HG02798 (cell line): ENCODE measurements around the gene GPR17.

Experiments used
- ATAC-seq: cut with Tn5 transposase; IDR thresholded peaks from one replicate; pipeline ENCODE4 v1.9.1; 2021; ENCODE audit warnings: mild to moderate bottlenecking; ENCODE audit not compliant: unreplicated experiment, poor library complexity

Gene GPR17

GRCh38 chr2:127664065-127664894 lies 18.3 kb downstream of the GPR17 start:
- ATAC-seq, result no peak

DNA sequence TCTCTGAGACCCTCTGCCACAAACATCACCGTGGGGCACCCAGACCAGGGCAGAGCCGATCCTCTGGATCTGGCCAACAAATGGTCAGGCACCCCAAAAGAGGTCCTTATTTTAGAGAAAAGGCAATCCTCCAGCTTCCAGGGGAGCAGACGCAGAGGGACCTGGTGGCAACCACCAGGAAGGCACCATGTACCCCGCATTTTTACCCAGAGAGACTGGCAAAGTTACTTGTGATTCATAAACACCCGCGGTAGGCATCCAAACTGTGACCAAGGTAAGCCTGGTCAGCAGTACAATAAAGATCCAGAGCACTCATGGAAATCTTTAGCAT lies 18.9 kb downstream of the GPR17 start:
- ATAC-seq, result no peak

- no peak for ATAC-seq
Observed at GRCh38 chr2:127665267-127665893, 19.4 kb downstream of the GPR17 start.

DNA sequence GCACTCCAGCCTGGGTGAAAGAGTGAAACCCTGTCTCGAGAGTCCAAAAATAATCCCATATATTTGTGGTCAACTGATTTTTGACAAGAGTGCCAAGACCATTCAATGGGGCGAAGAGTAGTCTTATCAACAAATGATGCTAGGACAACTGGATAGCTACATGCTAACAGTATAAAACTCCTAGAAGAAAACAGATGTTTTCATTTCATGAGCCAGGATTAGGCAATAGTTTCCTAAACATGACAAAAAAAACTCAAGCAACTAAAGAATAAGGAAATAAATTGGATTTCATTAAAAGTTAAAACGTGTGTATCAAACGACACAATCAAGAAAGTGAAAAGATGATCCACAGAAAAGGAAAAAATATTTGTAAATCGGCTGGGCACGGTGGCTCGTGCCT lies 23.1 kb downstream of the GPR17 start:
- ATAC-seq, result no peak

GRCh38 chr2:127670055-127670956 lies 24.4 kb downstream of the GPR17 start:
- no peak for ATAC-seq

GRCh38 chr2:127670957-127671290 lies 25.0 kb downstream of the GPR17 start:
- no peak for ATAC-seq

DNA sequence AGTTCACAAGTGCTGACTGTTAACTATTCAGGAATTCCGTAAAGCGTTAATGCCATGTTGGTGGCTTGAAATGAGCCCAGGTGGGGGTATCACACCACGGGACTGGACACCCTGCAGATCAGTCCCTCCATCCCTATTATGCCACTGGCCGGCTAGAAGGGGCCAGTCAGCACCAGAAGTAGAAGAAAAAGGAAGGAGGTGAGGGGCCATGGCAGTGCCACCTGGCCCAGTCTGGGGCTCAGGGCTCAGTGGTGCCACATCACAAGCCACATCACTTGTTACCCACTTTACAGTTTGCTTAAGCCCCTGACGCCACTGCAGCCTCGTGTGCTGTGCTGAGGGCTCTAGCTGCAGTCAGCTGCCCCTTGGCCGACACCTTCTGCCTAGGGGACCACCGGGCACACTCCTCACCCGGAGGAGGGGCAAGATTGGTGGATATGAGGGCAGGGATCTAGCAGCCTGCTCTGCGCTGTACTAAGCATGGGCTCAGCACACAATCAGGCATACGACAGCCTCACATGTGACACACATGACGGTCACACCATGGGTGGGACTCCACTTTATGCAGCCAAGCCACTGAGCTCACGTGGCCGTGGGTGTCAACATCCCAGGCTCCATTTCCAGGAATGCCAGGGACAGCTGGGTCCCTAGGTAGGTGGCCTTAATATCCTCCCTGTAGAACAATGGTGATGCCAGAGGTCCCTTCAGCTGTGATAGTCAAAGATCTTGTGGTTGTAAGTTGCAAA lies 25.8 kb downstream of the GPR17 start:
- ATAC-seq, result no peak

- ATAC-seq, result no peak
Observed at GRCh38 chr2:127672341-127673224, 26.6 kb downstream of the GPR17 start.

GRCh38 chr2:127673291-127674069 lies 27.5 kb downstream of the GPR17 start:
- ATAC-seq, result no peak

GRCh38 chr2:127674241-127675209 lies 28.6 kb downstream of the GPR17 start:
- no peak for ATAC-seq

DNA sequence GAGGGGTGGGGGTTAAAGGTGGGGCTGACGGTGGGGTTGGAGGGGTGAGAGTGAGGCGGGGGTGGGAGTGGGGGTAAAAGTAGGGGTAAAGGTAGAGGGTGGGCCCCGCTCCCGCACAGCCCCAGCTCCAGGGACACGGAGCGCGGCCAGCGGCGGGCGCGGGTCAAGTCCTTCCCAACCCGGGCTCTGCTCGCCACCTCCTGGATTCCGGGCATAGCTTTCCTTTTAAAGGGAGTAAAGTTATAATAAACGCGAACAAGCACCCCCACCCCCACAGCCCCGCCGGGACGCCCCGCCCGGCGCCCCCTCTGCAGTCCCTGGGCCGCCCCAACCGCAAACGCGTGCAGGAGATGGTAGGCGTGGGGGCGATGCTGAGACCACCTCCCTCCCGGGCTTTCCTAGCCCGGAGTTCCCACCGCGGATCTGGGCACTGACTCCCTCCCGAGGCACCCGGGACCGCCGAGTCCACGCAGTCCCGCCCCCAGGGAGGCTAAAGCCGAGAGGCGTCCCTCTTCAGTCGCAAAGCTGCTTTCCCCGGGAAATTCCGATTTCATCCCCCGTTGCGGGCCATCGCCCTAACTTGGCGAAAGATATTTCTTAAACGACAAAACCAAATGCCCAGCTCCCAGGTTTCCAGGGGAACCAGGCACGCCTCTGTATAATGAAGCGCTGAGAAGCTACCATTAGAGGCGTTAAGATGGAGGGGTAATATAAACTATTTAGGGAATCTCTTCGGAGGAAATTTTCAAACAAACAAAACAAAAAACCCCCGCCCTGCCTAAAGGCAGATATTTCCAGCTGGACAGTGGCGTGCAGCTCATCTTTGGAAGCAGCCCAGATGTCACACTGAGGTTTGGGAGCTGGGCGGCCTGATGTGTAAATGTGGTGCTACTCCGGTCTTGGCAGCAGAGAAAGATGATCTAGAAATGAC lies 29.6 kb downstream of the GPR17 start, which contains the start of gene LIMS2:
Gene LIMS2, minus strand, starts transcription at position 200 of the 931 bp plus-strand sequence. CDS start 506 bp downstream, outside the sequence.
- ATAC-seq, result no peak

GRCh38 chr2:127676906-127677305 lies 31.0 kb downstream of the GPR17 start:
- ATAC-seq, result no peak

- ATAC-seq, result no peak
Observed at GRCh38 chr2:127678531-127678930, 32.6 kb downstream of the GPR17 start.

GRCh38 chr2:127678991-127679390 lies 33.0 kb downstream of the GPR17 start:
- no peak for ATAC-seq

DNA sequence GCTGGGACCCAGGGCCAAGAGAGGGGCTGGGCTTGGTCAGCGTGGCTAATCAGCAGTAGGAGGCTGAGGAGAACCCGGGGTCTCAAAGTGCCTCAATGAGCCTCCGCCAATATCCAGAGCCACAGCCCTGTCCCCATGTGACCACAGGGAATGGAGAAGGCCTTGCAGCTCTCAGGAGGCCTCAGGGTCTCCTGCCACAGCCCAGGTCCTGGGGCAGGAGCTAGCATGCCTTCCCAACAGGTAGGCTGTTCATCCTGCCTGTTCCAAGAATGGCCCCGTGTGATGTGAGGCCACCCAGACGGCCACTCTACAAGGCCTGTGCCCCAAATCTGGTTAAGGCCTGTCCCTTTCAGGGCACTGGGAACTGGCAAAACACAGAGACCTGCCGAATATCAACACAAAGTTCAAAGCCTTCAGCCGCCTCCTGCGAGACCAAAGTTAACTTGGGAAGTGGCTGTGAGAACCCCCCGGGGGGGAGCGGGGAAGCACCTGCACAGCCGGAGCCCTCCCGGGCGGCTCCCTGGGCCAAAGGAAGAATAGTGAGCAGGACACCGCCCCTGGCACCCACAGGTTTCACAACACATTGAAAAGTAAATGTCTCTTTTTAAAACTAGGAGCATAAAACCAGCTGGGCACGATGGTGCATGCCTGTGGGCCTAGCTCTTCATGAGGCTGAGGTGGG lies 33.9 kb downstream of the GPR17 start:
- ATAC-seq, result no peak
